Measurements from ENCODE around the gene MORN1.

The MORN1 gene

DNA sequence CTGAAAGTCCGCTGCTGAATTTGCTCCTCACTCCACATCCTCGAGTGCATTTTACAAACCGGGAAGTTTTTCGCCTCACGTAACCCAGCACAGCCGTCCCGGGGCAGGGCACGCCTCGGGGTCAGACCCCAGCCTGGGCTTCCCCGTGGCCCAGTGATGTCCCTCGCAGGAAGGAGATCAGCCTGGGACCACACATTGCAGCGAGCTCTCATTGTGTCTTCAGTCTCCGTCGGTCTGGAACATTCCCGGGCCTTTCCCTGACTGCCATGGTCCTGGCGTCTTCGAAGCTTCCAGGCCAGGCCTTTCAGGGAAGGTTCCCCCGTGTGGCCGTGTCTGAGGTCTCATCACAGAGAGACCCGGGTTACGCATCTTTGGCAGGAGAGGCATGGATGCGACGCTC lies 43.5 kb downstream of the MORN1 start:
- H3K27ac ChIP-seq = no peak overlapping the region
- no peak for DNase-seq (ENCODE audit: low spot score)
- POLR2A ChIA-PET (ENCODE audit: low non-redundant PET) = no interaction called here
- CTCF ChIA-PET = no interaction called here
- TF ChIP-seq CTCF (conservative IDR thresholded peaks at IDR 0.05; ENCODE audit: low read depth) = no peak

GRCh38 chr1:2347409-2347785 lies 44.0 kb downstream of the MORN1 start:
- CTCF ChIA-PET = no interaction called here
- POLR2A ChIA-PET (ENCODE audit: low non-redundant PET) = no interaction called here
- TF ChIP-seq CTCF (conservative IDR thresholded peaks at IDR 0.05; ENCODE audit: low read depth) = no peak
- DNase-seq (ENCODE audit: low spot score) = no peak
- H3K27ac ChIP-seq = no peak overlapping the region

DNA sequence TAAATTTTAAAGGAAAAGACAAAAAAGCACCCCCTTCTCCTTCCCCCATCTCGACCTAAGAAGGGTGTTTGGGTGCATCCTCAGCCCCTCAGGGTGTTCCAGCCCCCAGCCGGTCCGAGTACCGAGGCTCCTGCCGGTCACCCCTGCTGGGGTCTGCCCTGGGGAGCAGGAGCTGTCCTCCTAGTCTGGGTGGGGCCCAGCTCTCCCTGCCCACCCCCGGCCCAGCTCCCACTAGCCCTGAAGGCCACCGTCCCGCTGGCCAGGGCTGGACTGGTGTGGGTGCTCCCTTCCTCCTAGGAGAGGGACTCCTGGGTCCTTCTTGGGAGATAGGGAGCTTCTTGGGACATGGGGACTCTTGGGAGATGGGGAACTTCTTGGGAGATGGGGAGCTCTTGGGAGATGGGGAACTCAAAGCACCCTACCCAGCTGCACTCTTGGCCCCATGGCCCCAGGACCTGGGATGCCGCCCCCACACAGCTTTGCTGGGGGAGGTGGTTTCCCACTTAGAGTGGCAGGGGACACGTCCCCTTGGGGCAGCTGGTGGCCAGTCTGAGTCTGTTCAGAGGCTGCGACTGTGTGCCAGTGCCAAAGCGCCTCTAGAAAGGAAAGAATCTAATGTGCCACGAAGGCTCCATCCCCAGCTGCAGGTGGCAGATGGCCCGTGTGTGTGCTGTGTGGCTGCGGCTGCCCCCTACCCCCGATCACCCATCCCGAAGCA lies 44.5 kb downstream of the MORN1 start:
- CTCF ChIA-PET = no interaction called here
- H3K27ac ChIP-seq = no peak overlapping the region
- DNase-seq (ENCODE audit: low spot score) = no peak
- no peak for TF ChIP-seq CTCF (conservative IDR thresholded peaks at IDR 0.05; ENCODE audit: low read depth)
- POLR2A ChIA-PET (ENCODE audit: low non-redundant PET) = interaction anchor here (0.6 kb wide), 2 partner anchors 60 to 71 kb away, joined by 3 read pairs; no protein-coding TSS in a partner anchor

- no peak overlapping the region; the same call in 1 of the 2 replicates for H3K27ac ChIP-seq
- ChIA-PET POLR2A (ENCODE audit: low non-redundant PET) (no interaction called here), CTCF (no interaction called here)
- TF ChIP-seq CTCF (conservative IDR thresholded peaks at IDR 0.05; ENCODE audit: low read depth) = no peak
- DNase-seq (ENCODE audit: low spot score) = no peak
These were observed 45.9 kb downstream of the MORN1 start for GRCh38 chr1:2345297-2346075.

- no peak for TF ChIP-seq CTCF (conservative IDR thresholded peaks at IDR 0.05; ENCODE audit: low read depth)
- CTCF ChIA-PET = no interaction called here
- POLR2A ChIA-PET (ENCODE audit: low non-redundant PET) = no interaction called here
- H3K27ac ChIP-seq = peak overlapping the region; percentile 63
- DNase-seq (ENCODE audit: low spot score) = no peak
These were observed 46.5 kb downstream of the MORN1 start for GRCh38 chr1:2344744-2345296.

GRCh38 chr1:2344121-2344681 lies 47.2 kb downstream of the MORN1 start:
- POLR2A ChIA-PET (ENCODE audit: low non-redundant PET) = interaction anchor here (0.7 kb wide), 1 partner anchor 44 kb away, joined by 4 read pairs; no protein-coding TSS in a partner anchor
- TF ChIP-seq CTCF (conservative IDR thresholded peaks at IDR 0.05; ENCODE audit: low read depth) = no peak
- CTCF ChIA-PET = no interaction called here
- peak overlapping the region; percentile 63 for H3K27ac ChIP-seq
- DNase-seq (ENCODE audit: low spot score) = peak; percentile 34

Measured in RWPE1 (cell line).